GM19328 (cell line): Measurements from ENCODE around the gene CARD14.
"Not testable (repeated sequence)": the region's sequence is repeated elsewhere in the genome, so short reads cannot be mapped to it uniquely, and the experiment has no call there.

Experiments
- ATAC-seq: cut with Tn5 transposase; IDR thresholded peaks from one replicate; pipeline ENCODE4 v1.9.1; 2021; ENCODE audit warnings: mild to moderate bottlenecking, moderate library complexity; ENCODE audit not compliant: unreplicated experiment

CARD14 gene

DNA sequence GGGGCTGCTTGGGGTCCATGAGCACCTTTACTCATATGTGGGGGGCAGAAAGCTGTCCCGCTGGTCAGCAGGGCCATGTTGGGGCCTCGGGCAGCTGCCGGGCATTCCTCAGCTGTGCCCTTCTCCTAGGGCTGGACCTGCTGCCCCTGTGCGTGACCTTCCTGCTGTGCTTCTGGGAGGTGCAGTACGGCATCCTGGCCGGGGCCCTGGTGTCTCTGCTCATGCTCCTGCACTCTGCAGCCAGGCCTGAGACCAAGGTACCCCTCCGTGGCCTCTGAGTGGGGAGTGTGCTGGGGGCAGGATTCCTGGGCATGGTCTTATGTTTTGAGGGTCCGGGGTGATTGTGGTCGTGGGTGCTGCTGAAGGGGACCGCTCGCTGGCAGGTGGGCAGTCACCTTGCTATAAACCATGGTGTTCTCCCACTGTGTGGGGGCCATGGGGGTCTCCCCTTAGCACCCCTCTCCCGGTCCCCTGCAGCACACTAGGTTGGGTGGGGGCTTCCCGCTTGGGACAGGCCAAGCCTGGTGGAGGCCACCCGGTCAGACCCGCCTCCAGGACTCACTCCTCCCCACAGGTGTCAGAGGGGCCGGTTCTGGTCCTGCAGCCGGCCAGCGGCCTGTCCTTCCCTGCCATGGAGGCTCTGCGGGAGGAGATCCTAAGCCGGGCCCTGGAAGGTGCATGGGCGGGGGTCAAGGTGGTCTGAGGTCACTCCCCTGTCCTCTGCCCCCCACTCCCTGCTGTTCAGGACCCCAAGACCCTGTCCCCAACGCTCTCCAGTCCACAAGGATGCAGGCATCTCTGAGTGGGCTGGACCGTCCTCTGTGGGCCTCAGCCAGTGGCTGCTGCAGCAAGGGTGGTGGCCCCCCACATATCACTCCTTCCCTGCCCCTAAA is 78.4 kb downstream of the CARD14 start:
- no peak for ATAC-seq

DNA sequence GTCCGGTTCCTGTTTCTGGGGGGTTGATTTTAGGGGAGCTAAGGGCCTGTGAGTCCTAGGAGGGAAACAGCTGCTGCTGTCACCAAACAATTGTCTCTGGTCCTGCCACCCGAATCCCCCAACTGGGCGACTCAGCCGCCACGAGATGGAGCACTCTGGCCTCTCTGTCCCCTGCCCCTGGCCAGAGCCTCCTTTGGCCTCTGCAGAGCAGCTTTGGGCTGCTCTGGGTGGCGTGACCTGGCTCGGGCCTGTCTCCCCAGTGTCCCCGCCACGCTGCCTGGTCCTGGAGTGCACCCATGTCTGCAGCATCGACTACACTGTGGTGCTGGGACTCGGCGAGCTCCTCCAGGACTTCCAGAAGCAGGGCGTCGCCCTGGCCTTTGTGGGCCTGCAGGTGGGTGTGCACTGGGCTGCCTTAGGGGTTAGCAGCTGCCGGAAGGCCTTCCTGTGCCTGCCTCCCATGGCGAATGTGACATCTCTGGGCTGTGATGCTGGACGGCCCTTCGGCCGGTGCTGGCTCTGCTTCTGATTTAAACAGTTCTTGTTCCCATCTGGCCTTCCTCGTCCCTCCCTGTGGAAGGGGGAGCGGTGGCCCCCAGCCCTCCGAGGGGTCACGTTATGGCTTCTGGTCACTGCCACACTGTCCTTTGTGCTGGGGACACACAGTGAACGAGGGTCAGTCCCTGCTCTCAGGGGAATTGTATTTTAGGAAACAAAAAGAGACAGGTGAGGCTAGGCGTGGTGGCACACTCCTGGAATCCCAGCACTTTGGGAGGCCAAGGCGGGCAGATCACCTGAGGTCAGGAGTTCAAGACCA is 79.3 kb downstream of the CARD14 start:
- ATAC-seq: no peak

DNA sequence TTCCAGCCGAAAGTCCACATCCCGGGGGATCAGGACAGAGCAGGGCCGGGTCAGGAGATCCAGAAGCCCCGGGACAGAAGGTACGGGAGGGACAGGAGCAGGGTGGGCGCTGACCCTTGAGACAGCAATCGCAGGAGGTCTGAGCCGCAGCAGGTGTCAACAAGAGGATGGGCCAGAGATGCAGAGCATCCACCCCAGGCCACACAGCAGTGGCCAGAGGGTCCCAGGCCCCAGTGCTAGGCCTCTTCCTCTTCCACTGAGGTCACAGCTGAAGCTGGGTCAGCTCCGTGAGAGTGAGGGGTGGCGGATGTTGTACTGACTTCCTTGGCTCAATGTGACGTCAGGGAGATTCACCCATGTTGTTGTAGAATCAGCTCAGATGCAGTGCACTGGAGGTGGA is 82.1 kb downstream of the CARD14 start:
- no peak for ATAC-seq

DNA sequence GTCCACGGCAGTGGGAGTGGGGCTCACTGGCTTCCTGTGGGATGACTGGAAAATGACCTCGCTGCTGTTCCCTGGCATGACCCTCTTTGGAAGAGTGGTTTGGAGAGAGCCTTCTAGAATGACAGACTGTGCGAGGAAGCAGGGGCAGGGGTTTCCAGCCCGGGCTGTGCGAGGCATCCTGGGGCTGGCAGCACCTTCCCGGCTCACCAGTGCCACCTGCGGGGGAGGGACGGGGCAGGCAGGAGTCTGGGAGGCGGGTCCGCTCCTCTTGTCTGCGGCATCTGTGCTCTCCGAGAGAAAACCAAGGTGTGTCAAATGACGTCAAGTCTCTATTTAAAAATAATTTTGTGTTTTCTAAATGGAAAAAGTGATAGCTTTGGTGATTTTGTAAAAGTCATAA is 83.0 kb downstream of the CARD14 start:
- no peak for ATAC-seq

DNA sequence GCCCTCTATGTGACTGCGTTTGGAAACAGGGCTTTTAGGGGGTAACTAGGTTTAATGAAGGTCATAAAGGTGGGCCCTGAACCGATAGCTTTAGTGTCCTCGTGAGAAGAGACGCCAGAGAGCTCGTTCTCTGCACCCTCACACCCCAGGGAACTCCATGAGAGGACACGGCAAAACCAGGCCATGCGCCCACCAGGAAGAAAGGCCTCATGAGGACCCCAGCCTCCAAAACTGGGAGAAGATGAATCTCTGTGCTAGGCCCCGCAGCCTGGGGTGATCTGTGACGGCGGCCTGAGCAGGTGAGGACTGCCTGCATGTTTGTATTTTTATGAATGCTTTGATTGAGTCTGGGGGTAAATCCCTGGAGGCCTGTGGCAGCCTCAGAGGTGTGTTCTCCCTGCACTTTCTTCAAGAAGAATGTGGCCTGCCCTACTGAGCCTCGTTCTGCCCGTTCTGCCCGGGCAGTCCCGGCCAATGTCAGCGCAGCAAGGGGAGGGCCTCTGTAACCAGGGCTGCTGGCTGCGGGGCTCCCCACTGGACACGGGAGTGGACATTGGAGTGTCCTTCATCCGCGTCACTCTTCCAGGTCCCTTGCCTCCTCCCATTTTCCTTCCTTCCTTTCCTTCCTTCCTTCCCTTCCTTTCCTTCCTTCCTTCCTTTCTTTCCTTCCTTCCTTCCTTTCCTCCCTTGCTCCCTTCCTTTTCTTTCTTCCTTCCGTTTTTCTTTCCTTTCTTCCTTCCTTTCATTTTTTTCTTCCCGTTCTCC is 84.0 kb downstream of the CARD14 start:
- no peak for ATAC-seq

DNA sequence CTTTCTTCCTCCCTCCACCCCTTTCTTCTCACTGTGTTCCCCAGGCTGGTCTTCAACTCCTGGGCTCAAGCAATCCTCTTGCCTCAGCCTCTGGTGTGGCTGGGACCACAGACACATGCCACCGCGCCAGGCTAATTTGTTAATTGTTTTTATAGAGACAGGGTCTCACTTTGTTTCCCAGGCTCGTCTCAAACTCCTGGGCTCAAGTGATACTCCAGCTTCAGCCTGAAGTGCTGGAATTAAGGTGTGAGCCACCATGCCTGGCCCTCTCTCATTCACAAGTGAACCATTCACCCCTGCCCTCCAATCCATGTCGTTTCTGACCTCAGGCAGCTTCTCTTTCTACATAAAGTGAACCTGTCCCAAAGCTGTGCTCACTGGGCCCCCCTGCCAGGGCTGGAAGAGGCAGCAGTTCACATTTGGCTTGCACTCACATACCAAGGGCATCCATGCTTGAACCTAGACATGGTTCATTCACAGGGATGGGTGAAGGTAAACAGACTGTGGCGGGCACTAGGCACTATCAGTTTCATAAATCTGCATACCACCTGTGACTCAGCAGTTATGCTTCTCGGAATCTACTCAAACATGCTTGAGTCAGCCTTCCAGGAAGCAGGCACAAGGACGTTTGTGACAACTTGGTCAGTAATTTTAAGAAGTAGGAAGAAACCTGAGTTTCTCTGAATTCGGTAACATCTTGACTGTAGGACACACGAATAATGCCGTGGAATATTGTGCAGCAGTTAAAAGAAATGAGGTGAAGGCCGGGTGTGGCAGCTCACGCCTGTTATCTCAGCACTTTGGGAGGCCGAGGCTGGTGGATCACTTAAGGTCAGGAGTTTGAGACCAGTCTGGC is 84.8 kb downstream of the CARD14 start:
- ATAC-seq: no peak

DNA sequence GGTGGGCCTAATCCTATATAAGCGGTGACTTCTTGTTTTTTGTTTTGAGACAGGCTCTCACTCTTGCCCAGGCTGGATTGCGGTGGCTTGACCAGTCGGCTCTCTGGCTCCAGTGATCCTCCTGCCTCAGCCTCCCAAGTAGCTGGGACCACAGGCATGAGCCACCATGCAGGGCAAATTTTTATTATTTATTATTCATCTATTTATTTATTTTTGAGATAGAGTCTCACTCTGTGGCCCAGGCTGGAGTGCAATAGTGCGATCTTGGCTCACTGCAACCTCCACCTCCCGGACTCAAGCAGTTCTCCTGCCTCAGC is 86.2 kb downstream of the CARD14 start:
- no peak for ATAC-seq

DNA sequence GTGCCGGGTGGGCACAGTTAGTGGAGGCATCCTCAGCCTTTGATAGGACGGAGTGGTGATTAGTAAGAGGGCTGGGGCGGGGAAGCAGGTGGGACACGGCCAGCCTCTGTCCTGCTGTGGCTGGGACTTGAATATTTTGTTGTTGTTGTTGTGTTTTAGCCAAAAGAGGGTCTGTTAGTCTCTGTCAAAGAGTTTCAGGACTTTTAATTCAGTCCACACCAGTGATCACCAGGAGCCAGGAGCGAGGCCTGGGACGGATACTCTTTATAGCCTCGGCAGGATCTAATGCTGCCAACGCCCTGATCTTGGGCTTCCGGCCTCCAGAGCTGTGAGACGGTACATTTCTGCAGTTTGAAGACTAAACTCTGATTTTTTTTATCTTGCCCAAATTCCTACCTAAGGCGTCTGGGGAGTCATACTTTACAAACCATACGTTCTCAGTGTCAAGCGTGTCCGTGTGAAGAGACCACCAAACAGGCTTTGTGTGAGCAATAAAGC is 87.9 kb downstream of the CARD14 start:
- ATAC-seq: no peak

DNA sequence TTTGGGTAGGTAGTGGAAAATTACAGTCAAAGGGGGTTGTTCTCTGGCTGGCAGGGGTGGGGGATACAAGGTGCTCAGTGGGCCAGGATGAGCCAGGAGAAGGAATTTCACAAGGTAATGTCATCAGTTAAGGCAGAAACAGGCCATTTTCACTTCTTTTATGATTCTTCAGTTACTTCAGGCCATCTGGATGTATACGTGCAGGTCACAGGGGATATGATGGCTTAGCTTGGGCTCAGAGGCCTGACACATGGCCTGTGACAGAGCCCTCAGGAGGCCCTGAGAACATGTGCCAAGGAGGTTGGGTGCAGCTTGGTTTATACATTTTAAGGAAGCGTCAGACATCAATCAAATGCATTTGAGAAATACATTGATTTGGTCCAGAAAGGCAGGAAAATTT is 88.5 kb downstream of the CARD14 start:
- not testable (repeated sequence) for ATAC-seq
